T1000 (cell line): Measurements from ENCODE around the gene IFNL3.

Experiments used
- DNase-seq: peaks from one replicate; lab custom pipeline; 2025; ENCODE audit warnings: mixed read lengths; lab: John Stamatoyannopoulos, UW

The IFNL3 gene

DNA sequence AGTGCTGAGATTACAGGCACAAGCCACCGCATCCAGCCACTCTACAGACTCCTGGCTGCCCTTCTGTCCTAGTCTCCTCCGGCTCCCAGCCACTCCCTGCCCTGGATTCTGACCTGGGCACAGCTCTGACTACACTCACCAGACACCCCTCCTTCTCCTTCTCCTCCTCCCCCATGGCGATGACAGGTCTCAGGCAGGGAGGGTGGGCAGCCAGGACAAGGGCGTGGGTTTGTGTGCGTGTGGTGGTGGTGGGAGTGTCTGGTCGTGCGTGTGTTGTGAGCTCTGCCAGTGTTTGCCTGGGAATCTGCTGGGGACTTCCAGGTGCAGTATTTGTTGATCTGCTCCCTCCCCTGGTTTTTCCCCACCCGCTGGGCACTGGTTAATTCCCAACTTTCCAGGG lies 51.0 kb downstream of the IFNL3 start:
- DNase-seq: no peak
